C4-2B (cell line): ENCODE results near the gene RIPOR3.
A peak's percentile ranks its signal among the peaks of the same experiment; 100 is the strongest.

ENCODE experiments used
- H3K27ac ChIP-seq: fragments of 450-650 bp; 2 replicates; pipeline ENCODE4 v1.5.1; 2017
- ZFX ChIP-seq: fragments of 450-650 bp; IDR thresholded peaks from 2 replicates; pipeline ENCODE4 v1.6.1; 2017
- TF ChIP-seq, protein P1 (sequence below): fragments of 450-650 bp; conservative IDR thresholded peaks from 2 replicates; pipeline ENCODE4 v1.5.1; 2017; ENCODE audit warnings: mild to moderate bottlenecking

The RIPOR3 gene

DNA sequence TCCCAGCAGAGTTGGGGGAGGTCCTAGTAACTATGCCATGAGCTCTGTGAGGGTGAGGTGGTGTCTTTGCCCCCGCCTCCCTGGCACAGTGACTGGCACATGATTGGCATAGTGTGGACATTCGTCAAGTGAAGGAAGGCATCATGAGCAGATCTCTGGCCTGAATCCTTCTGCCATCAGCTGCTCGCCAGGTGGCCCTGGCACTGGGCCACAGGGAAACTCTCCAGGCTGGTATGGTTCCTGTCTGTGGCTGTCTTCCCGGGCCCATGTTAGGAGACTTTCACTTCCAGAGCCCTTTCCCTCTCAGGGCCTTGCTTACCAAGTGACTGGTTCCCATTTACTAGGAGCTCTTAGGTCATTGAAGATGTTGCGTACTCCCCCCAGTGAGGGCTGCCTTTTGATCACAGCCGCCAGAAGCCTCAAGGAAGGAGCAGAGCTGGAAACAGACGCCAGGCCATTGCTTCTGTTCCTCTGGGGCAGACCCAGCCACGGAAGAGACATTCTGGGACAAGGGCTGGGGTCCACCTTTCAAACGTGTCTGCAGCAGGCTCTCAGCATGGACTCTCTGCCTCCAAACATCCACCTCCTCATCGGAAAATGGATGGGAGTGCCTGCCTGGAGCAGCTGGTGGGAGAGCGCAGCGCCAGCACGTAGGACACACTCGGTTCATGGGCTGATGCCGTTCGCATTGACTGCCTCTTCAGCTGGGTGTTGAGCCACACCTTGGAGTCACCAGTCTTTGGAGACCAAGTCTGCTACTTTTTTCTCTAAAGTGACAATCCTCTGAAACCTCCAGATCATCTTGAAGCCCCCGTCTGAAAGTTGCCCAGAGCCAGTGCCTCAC is 113.9 kb downstream of the RIPOR3 start:
- TF ChIP-seq, protein P1, sequence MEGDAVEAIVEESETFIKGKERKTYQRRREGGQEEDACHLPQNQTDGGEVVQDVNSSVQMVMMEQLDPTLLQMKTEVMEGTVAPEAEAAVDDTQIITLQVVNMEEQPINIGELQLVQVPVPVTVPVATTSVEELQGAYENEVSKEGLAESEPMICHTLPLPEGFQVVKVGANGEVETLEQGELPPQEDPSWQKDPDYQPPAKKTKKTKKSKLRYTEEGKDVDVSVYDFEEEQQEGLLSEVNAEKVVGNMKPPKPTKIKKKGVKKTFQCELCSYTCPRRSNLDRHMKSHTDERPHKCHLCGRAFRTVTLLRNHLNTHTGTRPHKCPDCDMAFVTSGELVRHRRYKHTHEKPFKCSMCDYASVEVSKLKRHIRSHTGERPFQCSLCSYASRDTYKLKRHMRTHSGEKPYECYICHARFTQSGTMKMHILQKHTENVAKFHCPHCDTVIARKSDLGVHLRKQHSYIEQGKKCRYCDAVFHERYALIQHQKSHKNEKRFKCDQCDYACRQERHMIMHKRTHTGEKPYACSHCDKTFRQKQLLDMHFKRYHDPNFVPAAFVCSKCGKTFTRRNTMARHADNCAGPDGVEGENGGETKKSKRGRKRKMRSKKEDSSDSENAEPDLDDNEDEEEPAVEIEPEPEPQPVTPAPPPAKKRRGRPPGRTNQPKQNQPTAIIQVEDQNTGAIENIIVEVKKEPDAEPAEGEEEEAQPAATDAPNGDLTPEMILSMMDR, result no peak
- no peak for TF ChIP-seq ZFX
- peak overlapping the region; percentile 34; the same call in 1 of the 2 replicates for H3K27ac ChIP-seq

DNA sequence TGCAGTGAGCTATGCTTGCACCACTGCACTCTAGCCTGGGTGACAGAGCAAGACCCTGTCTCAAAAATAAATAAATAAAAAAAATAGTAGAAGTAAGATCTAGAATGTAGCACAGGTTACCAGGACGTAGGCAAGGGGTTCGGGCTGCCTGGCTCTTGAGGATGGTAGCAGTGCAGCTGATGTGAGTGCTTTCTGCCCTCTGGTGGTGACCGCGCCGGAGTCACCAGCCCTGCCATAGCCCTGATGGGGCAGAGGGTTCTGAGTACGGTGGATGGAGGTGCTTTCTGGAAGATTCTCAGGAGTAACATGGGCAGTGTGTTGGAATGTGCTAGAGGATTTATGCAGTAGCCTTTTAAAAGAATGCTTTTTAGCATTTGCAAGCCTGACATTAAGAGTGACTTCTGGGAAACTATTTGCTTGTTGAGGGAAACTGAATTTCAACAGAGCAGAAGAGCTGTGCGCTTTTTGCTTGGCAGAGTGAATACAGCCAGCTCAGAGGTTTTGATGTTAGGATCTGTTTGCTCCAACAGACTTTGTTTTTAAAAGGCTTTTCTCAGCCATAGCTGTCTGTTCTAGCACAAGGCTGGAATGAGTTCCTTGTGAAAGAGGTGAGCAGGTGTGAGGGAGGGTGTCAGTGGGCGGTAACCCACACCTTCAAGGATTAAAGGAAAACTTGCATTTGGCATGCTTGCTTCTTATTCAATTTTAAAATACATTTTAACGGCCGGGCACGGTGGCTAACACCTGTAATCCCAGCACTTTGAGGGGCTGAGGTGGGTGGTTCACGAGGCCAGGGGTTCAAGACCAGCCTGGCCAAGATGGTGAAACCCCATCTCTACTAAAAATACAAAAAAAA is 115.2 kb downstream of the RIPOR3 start:
- no peak overlapping the region for H3K27ac ChIP-seq
- TF ChIP-seq, protein P1, result peak; percentile 80
- no peak for TF ChIP-seq ZFX

DNA sequence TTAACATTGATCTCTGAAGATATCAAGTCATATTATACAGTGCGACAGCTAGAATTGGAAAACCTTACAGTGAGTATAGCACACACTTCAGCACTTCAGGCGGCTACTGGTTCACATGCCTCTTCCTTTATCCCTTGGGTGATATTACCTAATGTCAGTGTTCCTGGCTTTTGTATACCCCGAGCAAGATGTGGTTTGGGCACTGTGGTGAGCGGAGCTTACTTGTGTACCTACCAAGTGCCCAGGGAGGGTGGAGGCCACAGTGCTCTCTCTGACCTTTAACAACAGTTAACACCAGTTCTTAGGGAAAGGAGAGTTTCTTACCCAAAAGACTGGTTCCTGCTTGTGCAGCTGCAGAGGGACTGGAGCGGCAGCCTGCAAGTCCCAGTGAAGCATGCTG is 116.8 kb downstream of the RIPOR3 start:
- TF ChIP-seq ZFX, result no peak
- TF ChIP-seq, protein P1, result no peak
- H3K27ac ChIP-seq, result no peak overlapping the region

DNA sequence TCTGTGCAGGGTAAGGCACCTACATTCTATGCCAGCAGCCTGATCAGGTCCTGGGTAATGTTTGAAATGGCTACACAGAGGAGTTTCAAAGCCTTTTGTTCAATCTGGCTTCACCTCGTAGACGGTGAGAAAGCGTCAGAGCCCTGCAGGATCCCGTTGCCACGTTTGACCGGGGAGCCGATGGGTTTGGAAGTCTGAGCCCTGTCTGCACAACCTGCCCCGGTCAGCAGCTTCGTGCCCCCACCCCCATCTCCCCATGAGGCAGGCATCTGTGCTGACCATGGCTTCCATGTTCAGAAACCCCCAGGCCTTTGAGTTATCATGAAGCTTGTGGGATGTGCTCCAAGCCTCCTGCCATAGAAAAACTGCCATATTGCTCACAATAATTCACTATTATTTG is 117.2 kb downstream of the RIPOR3 start:
- H3K27ac ChIP-seq, result no peak overlapping the region
- TF ChIP-seq, protein P1, result no peak
- TF ChIP-seq ZFX, result no peak

DNA sequence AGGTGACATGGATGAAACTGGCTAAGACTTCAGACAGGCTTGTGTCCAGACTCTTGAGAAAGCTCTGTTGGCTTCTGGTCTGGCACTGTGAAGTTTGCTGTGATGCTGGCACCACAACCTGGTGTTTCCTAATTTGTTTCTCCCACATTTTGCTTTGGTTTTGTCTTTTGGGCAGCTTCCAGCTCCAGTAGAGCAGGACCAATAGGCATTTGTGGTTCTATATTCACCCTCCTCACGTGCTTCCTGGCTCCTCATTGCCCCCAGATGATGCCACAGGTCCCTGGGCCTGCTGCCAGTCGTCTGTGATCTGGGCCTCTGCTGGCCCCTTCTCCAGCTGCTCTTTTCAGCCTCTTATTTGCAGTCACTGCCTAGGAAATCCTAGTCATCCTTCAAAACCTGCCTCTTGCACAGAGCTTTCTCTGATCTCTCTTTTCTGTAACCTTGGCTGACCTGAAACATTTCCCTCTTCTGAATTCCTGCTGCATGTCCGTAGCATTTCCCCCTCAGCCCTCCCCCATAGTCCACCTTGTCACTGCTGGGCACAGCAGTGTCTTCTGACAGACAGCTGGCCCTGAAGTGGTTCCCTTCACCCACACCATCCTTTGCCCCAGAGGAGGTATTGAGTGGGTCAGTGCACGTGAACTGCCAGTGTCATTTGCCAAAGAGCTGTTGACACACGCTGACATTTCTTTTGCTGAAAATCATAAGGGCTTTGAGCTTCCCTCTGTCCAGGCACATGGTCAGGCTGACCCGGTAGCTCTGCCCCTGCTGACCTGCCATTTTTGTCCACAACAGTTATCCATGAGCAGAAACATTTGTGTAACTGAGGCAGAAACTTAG is 118.2 kb downstream of the RIPOR3 start:
- H3K27ac ChIP-seq, result no peak overlapping the region
- TF ChIP-seq, protein P1, result no peak
- no peak for TF ChIP-seq ZFX

DNA sequence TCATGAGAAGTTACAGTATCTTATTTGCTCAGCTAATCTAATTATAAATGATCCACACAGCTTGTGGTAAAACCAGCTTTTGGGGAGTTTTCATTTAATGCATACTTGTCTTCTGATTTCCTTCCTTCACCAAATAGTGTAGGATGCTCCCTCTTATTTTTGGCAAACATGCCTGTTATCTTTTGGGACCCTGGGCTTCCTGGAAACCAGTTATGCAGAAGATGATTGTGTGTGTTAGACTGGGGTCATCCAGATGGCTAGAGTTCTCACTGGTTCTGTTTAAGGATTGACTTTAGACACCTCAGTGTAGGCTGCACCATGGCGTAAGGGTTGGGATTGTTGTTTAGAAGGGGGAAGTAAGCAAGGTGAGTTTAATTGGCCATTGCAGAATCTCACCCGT is 119.9 kb downstream of the RIPOR3 start:
- no peak overlapping the region for H3K27ac ChIP-seq
- TF ChIP-seq ZFX, result no peak
